ENCODE results near the gene RTL5.

GRCh38 chrX:72108666-72109065, 23.0 kb downstream of the RTL5 start:
- no peak for TF ChIP-seq ARNTL (CRISPR knock-in tag; IDR thresholded peaks at IDR 0.05; ENCODE audit: borderline replicate concordance, low read depth)
- TF ChIP-seq SNAI2 (CRISPR knock-in tag; IDR thresholded peaks at IDR 0.05): no peak
- no peak for TF ChIP-seq PATZ1 (CRISPR knock-in tag; IDR thresholded peaks at IDR 0.05; ENCODE audit: borderline replicate concordance)
- no peak for TF ChIP-seq GLIS3 (CRISPR knock-in tag; IDR thresholded peaks at IDR 0.05)
- no peak for TF ChIP-seq TSHZ2 (CRISPR knock-in tag; IDR thresholded peaks at IDR 0.05)
